A673 (cell line): ENCODE results near the gene RAB3GAP2. TPM values are rescaled to one million over a fixed set of nuclear protein-coding genes. Genes with fewer than 3 reads are reported as not detected.
"Not testable (repeated sequence)": the region's sequence is repeated elsewhere in the genome, so short reads cannot be mapped to it uniquely, and the experiment has no call there.

Experiments
- BruUV-seq: library from RNA; stranded (reverse); fragments of 400-500 nt; replicated peaks from 2 replicates; lab custom pipeline; 2021; lab: Mats Ljungman, UMichigan
- CTCF ChIA-PET: fragments of 300-600 bp; sonication (Branson Sonifier 250); formaldehyde crosslinking; loops from one replicate; lab custom pipeline; 2022; ENCODE audit warnings: antibody characterized with exemption; lab: Charles Lee
- POLR2A ChIA-PET: fragments of 300-600 bp; sonication (Branson Sonifier 250); formaldehyde crosslinking; loops from one replicate; lab custom pipeline; 2022; ENCODE audit warnings: antibody characterized with exemption; ENCODE audit not compliant: low non-redundant PET; lab: Charles Lee
- DNase-seq: peaks from one replicate; pipeline ENCODE4 v3.0.0-alpha.2; 2015; ENCODE audit warnings: low spot score
- H3K27ac ChIP-seq: fragments of 200-600 bp; sonication (generic); 2 replicates; pipeline ENCODE4 v1.5.1; 2016; ENCODE audit warnings: mixed run types, low read depth, mild to moderate bottlenecking, mixed read lengths, antibody characterized with exemption, low read length; ENCODE audit not compliant: poor library complexity, severe bottlenecking
- H3K27me3 ChIP-seq: fragments of 200-600 bp; sonication (generic); replicated peaks from 2 replicates; pipeline ENCODE4 v1.6.1; 2017; ENCODE audit warnings: mixed run types, low read depth, mild to moderate bottlenecking, mixed read lengths, antibody characterized with exemption, low read length; ENCODE audit not compliant: insufficient read depth, poor library complexity
- H3K36me3 ChIP-seq: fragments of 200-600 bp; sonication (generic); 2 replicates; pipeline ENCODE4 v1.6.1; 2016; ENCODE audit warnings: mixed run types, mild to moderate bottlenecking, mixed read lengths, antibody characterized with exemption, low read length; ENCODE audit not compliant: insufficient read depth, poor library complexity, severe bottlenecking
- H3K4me1 ChIP-seq: fragments of 200-600 bp; sonication (generic); 2 replicates; pipeline ENCODE4 v1.6.1; 2017; ENCODE audit warnings: mixed run types, mild to moderate bottlenecking, mixed read lengths, antibody characterized with exemption, low read length; ENCODE audit not compliant: insufficient read depth, poor library complexity, severe bottlenecking
- H3K4me3 ChIP-seq: fragments of 200-600 bp; sonication (generic); 2 replicates; pipeline ENCODE4 v1.5.1; 2016; ENCODE audit warnings: low read depth, mixed run types, mild to moderate bottlenecking, mixed read lengths, low read length; ENCODE audit not compliant: poor library complexity, severe bottlenecking
- H3K9me3 ChIP-seq: fragments of 200-600 bp; sonication (generic); 2 replicates; pipeline ENCODE4 v1.6.1; 2016; ENCODE audit warnings: mixed run types, low read depth, mild to moderate bottlenecking, mixed read lengths, antibody characterized with exemption, low read length; ENCODE audit not compliant: poor library complexity, severe bottlenecking
- CTCF ChIP-seq: fragments of 300-800, 200-600 bp; sonication (generic); conservative IDR thresholded peaks from 2 replicates; pipeline ENCODE4 v1.5.1; 2017; ENCODE audit warnings: low read depth, mild to moderate bottlenecking, antibody characterized with exemption, low read length, moderate library complexity, mixed read lengths
- EZH2 ChIP-seq: fragments of 200-600 bp; sonication (generic); IDR thresholded peaks from 2 replicates; pipeline ENCODE4 v1.6.1; 2017; ENCODE audit warnings: borderline replicate concordance, low read depth, mild to moderate bottlenecking, mixed read lengths, antibody characterized with exemption, low read length; ENCODE audit not compliant: poor library complexity, severe bottlenecking
- intact Hi-C: fragments of 100-400 bp; cut with micrococcal nuclease; formaldehyde crosslinking; loops from one replicate; pipeline ENCODE4 v1.10.0; 2022; ENCODE audit not compliant: unreplicated experiment
- total RNA-seq: library from RNA; stranded (reverse); gene quantifications from 2 replicates; pipeline ENCODE4 v1.2.3, GENCODE V29; 2021

The RAB3GAP2 gene
- total RNA-seq, 1 experiment from 2014 or later = 43.8 TPM

- intact Hi-C loops = loop anchor here (5.0 kb wide), 1 partner anchor 557 kb away; no protein-coding TSS in a partner anchor
These were observed 52.2 kb downstream of the RAB3GAP2 start for GRCh38 chr1:220219865-220220698.

GRCh38 chr1:220219136-220219442 lies 53.2 kb downstream of the RAB3GAP2 start:
- CTCF ChIA-PET = interaction anchor here (0.5 to 1.2 kb wide), 8 partner anchors 9 to 556 kb away, joined by 3 to 13 read pairs (median 4); partner anchors contain the start of gene RAB3GAP2
- H3K27me3 ChIP-seq = no peaks in the 10 kb centered on the region
- H3K9me3 ChIP-seq = no peaks in the 10 kb centered on the region
- POLR2A ChIA-PET = no interaction called here
- DNase-seq = no peak
- no peaks in the 10 kb centered on the region for H3K36me3 ChIP-seq
- H3K4me1 ChIP-seq = no peaks in the 10 kb centered on the region
- no peak overlapping the region for H3K27ac ChIP-seq
- intact Hi-C loops = loop anchor here (5.0 kb wide), 1 partner anchor 558 kb away; no protein-coding TSS in a partner anchor
- H3K4me3 ChIP-seq = no peak overlapping the region
- TF ChIP-seq EZH2 (no peak), CTCF (no peak)
- BruUV-seq = no TSS peak

More at GRCh38 chr1:220219865-220220698, 52.2 kb downstream of the RAB3GAP2 start:
- no peak for TF ChIP-seq CTCF
- TF ChIP-seq EZH2 = no peak
- no peaks in the 10 kb centered on the region for H3K4me1 ChIP-seq
- POLR2A ChIA-PET = no interaction called here
- no peaks in the 10 kb centered on the region for H3K9me3 ChIP-seq
- H3K36me3 ChIP-seq = no peaks in the 10 kb centered on the region
- DNase-seq = no peak
- H3K27me3 ChIP-seq = no peaks in the 10 kb centered on the region
- CTCF ChIA-PET = interaction anchor here (1.2 kb wide), 1 partner anchor 60 kb away, joined by 3 read pairs; no protein-coding TSS in a partner anchor
- H3K4me3 ChIP-seq = no peak overlapping the region
- BruUV-seq = no TSS peak
- no peak overlapping the region for H3K27ac ChIP-seq

- intact Hi-C loops = loop anchor here (5.0 kb wide), 1 partner anchor 559 kb away; no protein-coding TSS in a partner anchor
- CTCF ChIA-PET = interaction anchor here (0.5 to 1.2 kb wide), 8 partner anchors 9 to 557 kb away, joined by 3 to 13 read pairs (median 4); partner anchors contain the start of gene RAB3GAP2
- DNase-seq = peak; percentile 71
- H3K36me3 ChIP-seq, H3K4me3 ChIP-seq, BruUV-seq, POLR2A ChIA-PET, H3K9me3 ChIP-seq, H3K27me3 ChIP-seq, H3K4me1 ChIP-seq, H3K27ac ChIP-seq: not testable (repeated sequence)
- TF ChIP-seq CTCF = peak; percentile 65
These were observed 53.7 kb downstream of the RAB3GAP2 start for GRCh38 chr1:220218397-220219135.
